Osteoblast (primary cell): ENCODE data around the gene SNX6. TPM values are rescaled to one million over a fixed set of nuclear protein-coding genes. Genes with fewer than 3 reads are reported as not detected.

Experiments used
- DNase-seq: peaks from one replicate; pipeline ENCODE4 v3.0.0; 2011; ENCODE audit warnings: low spot score, mixed read lengths; ENCODE audit not compliant: insufficient read length; ENCODE audit errors: missing footprints
- H2AFZ ChIP-seq: 2 replicates; pipeline ENCODE4 v1.6.0; 2011; ENCODE audit warnings: mild to moderate bottlenecking, low read length
- H3K27ac ChIP-seq: 2 replicates; pipeline ENCODE4 v1.5.1; 2011; ENCODE audit warnings: mild to moderate bottlenecking, low read depth, low read length, moderate library complexity
- H3K27me3 ChIP-seq: 2 replicates; pipeline ENCODE4 v1.6.0; 2012; ENCODE audit warnings: mild to moderate bottlenecking, control low read depth, inconsistent platforms, low read length, moderate library complexity; ENCODE audit not compliant: insufficient read depth
- H3K36me3 ChIP-seq: 2 replicates; pipeline ENCODE4 v1.5.1; 2011; ENCODE audit warnings: mild to moderate bottlenecking, low read length, control low read depth, moderate library complexity; ENCODE audit not compliant: insufficient read depth
- H3K4me1 ChIP-seq: 2 replicates; pipeline ENCODE4 v1.5.1; 2011; ENCODE audit warnings: mild to moderate bottlenecking, low read length, control low read depth, moderate library complexity; ENCODE audit not compliant: insufficient read depth
- H3K4me2 ChIP-seq: 2 replicates; pipeline ENCODE4 v1.6.0; 2011; ENCODE audit warnings: mild to moderate bottlenecking, low read length; ENCODE audit not compliant: insufficient read depth
- H3K4me3 ChIP-seq: fragments of 200-600 bp; sonication (generic); 3 replicates; pipeline ENCODE4 v1.5.1; 2012; ENCODE audit warnings: mild to moderate bottlenecking, low read length, inconsistent platforms; ENCODE audit not compliant: insufficient read depth
- H3K79me2 ChIP-seq: 2 replicates; pipeline ENCODE4 v1.6.0; 2012; ENCODE audit warnings: mild to moderate bottlenecking, low read length, control low read depth, inconsistent platforms; ENCODE audit not compliant: insufficient read depth
- H3K9me3 ChIP-seq: 2 replicates; pipeline ENCODE4 v1.5.1; 2011; ENCODE audit warnings: low read depth, low read length, control low read depth
- H4K20me1 ChIP-seq: 2 replicates; pipeline ENCODE4 v1.6.0; 2012; ENCODE audit warnings: mild to moderate bottlenecking, low read length, control low read depth; ENCODE audit not compliant: insufficient read depth
- CTCF ChIP-seq: IDR thresholded peaks from 2 replicates; pipeline ENCODE4 v1.5.1; 2011; ENCODE audit warnings: mild to moderate bottlenecking, low read depth, low read length, moderate library complexity; ENCODE audit errors: extremely low read depth
- total RNA-seq: library from RNA; depleted of rRNA; stranded (reverse); fragments of >200 nt; gene quantifications from 2 replicates; pipeline ENCODE4 v1.2.3, GENCODE V29; 2012

SNX6 gene
- total RNA-seq, 1 donor: 177 TPM

- Histone ChIP-seq H3K9me3 (no peaks in the 10 kb centered on the region), H3K27me3 (no peaks in the 10 kb centered on the region), H2AFZ (no peak overlapping the region), H3K4me2 (no peak overlapping the region), H3K4me3 (no peak overlapping the region), H3K79me2 (peaks cover 15% of the 10 kb centered on the region), H3K4me1 (peaks cover 8% of the 10 kb centered on the region), H3K36me3 (no peaks in the 10 kb centered on the region), H3K27ac (no peak overlapping the region), H4K20me1 (no peaks in the 10 kb centered on the region)
- TF ChIP-seq CTCF: no peak
- no peak for DNase-seq
These were observed 3.8 kb upstream of the SNX6 start for GRCh38 chr14:34633742-34634141.

GRCh38 chr14:34632411-34632978 is 2.5 kb upstream of the SNX6 start:
- Histone ChIP-seq H3K4me2 (no peak overlapping the region), H3K4me1 (peaks cover 10% of the 10 kb centered on the region), H3K4me3 (no peak overlapping the region), H3K36me3 (no peaks in the 10 kb centered on the region), H3K27ac (no peak overlapping the region), H3K27me3 (no peaks in the 10 kb centered on the region), H4K20me1 (peaks cover 3% of the 10 kb centered on the region), H3K9me3 (no peaks in the 10 kb centered on the region), H3K79me2 (peaks cover 28% of the 10 kb centered on the region), H2AFZ (no peak overlapping the region)
- DNase-seq: no peak
- no peak for TF ChIP-seq CTCF

GRCh38 chr14:34629344-34629656 is 648 bp downstream of the SNX6 start:
- Histone ChIP-seq H2AFZ (peak overlapping the region; percentile 93), H3K9me3 (no peaks in the 10 kb centered on the region), H3K36me3 (peaks cover 8% of the 10 kb centered on the region), H3K4me1 (peaks cover 10% of the 10 kb centered on the region), H3K79me2 (peaks cover 58% of the 10 kb centered on the region), H3K4me3 (peak overlapping the region; percentile 98), H3K4me2 (peak overlapping the region; percentile 91), H3K27me3 (no peaks in the 10 kb centered on the region), H4K20me1 (peaks cover 3% of the 10 kb centered on the region), H3K27ac (peak overlapping the region; percentile 89)
- no peak for TF ChIP-seq CTCF
- no peak for DNase-seq

GRCh38 chr14:34628681-34629135 is 1.2 kb downstream of the SNX6 start:
- Histone ChIP-seq H3K79me2 (peaks cover 64% of the 10 kb centered on the region), H2AFZ (no peak overlapping the region), H3K4me3 (peak overlapping the region; percentile 98), H3K36me3 (peaks cover 8% of the 10 kb centered on the region), H3K27ac (peak overlapping the region; percentile 89), H3K9me3 (no peaks in the 10 kb centered on the region), H4K20me1 (peaks cover 3% of the 10 kb centered on the region), H3K4me1 (peaks cover 10% of the 10 kb centered on the region), H3K27me3 (no peaks in the 10 kb centered on the region), H3K4me2 (peak overlapping the region; percentile 91)
- peak; percentile 80 for DNase-seq
- no peak for TF ChIP-seq CTCF
